HG02970 (cell line): ENCODE data around the gene HBD.

Experiments
- ATAC-seq: cut with Tn5 transposase; IDR thresholded peaks from one replicate; pipeline ENCODE4 v1.9.1; 2021; ENCODE audit warnings: mild to moderate bottlenecking, moderate library complexity, moderate number of reproducible peaks; ENCODE audit not compliant: unreplicated experiment, low FRiP score

Gene HBD

DNA sequence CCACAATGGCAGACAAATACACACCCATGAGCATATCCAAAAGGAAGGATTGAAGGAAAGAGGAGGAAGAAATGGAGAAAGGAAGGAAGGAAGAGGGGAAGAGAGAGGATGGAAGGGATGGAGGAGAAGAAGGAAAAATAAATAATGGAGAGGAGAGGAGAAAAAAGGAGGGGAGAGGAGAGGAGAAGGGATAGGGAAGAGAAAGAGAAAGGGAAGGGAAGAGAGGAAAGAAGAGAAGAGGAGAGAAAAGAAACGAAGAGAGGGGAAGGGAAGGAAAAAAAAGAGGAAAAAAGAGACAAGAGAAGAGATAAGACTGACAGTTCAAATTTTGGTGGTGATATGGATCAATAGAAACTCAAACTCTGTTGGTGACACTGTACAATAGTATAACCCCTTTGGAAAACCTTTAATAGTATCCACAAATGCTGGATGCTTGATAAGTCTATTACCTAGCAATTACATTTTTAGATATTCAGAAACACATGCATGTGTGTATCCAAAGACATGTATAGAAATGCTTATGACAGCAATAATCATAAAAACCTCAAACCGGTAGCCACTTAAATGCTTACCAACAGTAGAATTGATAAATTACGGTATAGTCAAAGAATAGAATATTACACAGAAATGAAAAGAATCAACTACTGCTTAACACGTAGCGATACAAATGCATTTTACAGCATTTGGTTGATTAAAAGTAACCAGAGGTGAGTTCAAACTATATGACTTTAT is 1.2 kb upstream of the HBD start:
- no peak for ATAC-seq

DNA sequence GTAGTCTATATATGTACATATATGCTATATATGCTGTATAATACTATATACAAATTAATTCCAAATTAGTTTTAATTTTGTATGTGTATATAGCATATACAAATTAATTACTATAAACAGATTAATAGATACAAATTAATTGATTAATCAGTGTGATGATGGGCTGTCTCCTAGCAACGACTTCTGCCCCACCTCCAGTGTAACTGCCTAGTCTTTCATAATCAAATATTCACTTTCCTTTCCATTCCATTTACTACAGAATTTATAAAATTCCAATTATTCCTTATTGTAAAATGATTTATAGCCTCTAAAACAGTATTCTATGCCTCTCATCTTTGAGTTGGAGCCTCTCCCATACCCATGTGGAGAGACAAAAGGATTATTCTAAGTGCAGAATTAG is 976 bp downstream of the HBD start:
- no peak for ATAC-seq

DNA sequence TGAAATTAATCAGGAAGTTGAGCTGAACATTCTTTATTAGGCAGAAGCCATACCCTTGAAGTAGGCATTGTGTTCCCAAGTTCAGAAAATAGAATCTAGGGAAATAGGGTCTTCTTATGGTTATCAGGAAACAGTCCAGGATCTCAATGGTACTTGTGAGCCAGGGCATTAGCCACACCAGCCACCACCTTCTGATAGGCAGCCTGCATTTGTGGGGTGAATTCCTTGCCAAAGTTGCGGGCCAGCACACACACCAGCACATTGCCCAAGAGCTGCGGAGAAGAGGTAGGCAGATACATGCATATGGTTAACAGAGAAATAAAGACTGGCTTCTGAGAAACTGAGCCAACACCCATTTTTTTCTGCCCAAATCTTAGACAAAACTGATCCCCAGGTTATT is 1.5 kb downstream of the HBD start:
- ATAC-seq = no peak

DNA sequence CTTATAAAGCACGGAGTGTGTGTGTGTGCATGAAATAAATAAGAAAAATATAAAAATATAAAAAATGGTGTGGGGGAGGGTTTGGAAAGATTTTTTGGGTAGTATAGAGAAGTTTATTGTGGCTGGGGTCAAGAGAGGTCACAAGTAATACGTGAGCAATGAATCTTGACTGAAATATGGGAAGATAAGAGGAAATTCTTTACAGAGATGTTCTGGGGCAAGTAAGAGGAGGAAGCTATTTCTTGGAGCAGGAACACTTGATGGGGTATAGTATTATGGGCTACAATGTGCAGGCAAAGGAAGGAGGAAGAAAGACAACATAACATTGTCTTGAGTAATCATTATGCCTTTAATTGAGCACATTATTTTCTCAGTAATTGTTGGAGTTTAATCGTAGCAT is 2.1 kb downstream of the HBD start:
- no peak for ATAC-seq

DNA sequence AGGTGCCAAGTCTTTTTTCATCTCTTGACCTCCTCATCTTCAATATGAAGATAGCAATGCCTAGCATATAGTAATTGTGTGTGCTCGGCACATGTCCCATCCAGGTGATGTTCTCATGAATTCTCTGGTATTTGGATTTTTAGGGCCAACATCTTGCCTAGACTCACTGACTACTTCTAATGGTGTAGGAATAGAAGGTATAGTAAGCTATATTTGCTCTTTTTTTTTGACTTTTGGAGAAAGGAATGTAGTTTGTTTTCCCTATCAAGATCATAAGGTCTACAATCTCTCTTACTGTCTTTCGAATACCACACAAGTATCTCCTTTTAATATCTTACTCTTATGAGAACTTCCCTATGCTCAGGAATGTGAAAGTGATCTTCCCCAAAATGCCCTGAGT is 3.2 kb downstream of the HBD start:
- no peak for ATAC-seq

DNA sequence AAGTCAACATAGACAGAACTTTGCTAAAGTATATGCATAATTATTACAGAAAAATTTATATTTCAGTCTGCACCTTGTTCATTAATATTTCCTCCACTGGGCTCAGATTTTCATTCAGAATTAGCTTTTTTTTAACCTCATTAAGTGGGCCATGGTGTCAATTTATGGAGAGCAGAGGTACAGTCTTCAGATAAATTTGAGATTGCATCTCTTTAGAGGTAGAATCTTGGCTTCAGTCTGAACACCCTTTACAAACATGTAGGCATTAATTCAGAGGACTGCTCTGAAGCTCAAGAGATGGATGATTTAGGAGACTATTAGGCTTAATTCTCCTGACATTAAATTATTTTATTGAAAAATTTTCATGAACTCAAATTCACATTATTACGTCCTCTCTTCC is 4.0 kb downstream of the HBD start:
- ATAC-seq = no peak

DNA sequence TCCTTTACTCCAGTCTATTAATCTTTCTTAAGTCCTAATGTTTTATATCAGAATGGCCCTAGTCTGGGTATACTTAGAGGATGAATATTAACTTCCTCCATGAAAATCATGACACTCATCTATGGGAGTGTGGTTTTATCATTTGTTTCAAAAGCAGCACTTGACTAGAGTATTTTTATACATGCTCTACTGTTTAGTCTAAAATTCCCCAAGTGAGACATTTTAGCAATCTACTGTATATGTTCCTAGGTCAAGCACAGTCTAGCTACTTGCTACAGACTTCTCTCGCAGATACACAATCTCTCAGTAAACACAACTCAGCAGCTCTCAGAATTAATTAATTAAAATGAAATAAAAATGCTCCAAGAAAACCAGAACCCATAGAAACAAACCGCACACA is 4.5 kb downstream of the HBD start:
- ATAC-seq = no peak

DNA sequence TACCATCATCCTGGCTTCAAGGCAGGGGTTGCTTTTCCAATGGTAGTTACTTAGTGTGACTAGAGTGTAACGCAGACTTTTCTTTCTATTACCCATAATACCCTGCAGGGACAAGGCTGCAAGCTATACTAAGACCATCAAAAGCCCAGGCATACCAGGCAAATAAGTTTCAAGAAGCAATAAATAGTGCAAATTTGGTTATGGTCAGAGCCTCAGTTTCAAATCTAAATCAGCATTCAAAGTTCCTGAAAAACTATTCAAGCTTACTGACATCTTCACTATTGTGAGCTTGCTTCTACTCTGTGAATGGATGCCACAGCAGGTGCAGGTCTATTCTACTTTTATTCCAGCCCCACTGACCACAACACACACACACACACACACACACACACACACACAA is 4.9 kb downstream of the HBD start:
- no peak for ATAC-seq

DNA sequence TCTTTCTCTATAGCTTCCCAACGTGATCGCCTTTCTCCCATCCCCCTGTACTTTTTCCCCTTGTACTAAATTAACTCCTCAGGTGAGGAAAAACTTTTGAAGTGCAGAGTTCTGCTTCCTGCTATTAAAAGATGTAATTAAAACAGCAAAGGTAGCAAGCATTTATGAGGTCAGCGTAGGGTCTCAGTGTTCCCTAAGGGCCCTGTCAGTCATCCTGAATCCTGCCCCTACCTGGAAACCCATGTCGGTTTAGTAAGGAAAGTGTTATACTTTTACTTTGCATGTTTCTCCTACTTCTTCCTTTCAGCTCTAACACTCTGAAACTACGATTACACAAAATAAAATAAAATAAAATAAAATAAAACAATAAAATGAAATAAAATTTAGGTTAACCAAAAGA is 6.2 kb downstream of the HBD start:
- ATAC-seq = no peak

DNA sequence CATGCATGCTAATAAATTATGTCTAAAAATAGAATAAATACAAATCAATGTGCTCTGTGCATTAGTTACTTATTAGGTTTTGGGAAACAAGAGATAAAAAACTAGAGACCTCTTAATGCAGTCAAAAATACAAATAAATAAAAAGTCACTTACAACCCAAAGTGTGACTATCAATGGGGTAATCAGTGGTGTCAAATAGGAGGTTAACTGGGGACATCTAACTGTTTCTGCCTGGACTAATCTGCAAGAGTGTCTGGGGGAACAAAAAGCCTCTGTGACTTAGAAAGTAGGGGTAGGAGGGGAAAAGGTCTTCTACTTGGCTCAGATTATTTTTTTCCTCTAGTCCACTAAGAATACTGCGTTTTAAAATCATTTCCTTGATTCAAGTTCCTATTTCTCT is 6.6 kb downstream of the HBD start:
- ATAC-seq = no peak

DNA sequence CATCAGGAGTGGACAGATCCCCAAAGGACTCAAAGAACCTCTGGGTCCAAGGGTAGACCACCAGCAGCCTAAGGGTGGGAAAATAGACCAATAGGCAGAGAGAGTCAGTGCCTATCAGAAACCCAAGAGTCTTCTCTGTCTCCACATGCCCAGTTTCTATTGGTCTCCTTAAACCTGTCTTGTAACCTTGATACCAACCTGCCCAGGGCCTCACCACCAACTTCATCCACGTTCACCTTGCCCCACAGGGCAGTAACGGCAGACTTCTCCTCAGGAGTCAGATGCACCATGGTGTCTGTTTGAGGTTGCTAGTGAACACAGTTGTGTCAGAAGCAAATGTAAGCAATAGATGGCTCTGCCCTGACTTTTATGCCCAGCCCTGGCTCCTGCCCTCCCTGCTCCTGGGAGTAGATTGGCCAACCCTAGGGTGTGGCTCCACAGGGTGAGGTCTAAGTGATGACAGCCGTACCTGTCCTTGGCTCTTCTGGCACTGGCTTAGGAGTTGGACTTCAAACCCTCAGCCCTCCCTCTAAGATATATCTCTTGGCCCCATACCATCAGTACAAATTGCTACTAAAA is 7.5 kb downstream of the HBD start, which contains the start of gene HBB:
HBB (minus strand) TSS at position 340 of the 579 bp plus-strand sequence; CDS start at position 290, 50 bp downstream.
- ATAC-seq = no peak

DNA sequence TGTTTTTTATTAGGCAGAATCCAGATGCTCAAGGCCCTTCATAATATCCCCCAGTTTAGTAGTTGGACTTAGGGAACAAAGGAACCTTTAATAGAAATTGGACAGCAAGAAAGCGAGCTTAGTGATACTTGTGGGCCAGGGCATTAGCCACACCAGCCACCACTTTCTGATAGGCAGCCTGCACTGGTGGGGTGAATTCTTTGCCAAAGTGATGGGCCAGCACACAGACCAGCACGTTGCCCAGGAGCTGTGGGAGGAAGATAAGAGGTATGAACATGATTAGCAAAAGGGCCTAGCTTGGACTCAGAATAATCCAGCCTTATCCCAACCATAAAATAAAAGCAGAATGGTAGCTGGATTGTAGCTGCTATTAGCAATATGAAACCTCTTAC is 8.8 kb downstream of the HBD start:
- ATAC-seq = no peak

DNA sequence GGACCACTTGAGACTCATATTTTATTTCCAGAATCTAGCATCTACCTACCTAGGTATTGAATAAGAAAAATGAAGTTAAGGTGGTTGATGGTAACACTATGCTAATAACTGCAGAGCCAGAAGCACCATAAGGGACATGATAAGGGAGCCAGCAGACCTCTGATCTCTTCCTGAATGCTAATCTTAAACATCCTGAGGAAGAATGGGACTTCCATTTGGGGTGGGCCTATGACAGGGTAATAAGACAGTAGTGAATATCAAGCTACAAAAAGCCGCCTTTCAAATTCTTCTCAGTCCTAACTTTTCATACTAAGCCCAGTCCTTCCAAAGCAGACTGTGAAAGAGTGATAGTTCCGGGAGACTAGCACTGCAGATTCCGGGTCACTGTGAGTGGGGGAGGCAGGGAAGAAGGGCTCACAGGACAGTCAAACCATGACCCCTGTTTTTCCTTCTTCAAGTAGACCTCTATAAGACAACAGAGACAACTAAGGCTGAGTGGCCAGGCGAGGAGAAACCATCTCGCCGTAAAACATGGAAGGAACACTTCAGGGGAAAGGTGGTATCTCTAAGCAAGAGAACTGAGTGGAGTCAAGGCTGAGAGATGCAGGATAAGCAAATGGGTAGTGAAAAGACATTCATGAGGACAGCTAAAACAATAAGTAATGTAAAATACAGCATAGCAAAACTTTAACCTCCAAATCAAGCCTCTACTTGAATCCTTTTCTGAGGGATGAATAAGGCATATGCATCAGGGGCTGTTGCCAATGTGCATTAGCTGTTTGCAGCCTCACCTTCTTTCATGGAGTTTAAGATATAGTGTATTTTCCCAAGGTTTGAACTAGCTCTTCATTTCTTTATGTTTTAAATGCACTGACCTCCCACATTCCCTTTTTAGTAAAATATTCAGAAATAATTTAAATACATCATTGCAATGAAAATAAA is 9.5 kb downstream of the HBD start:
- ATAC-seq = no peak

DNA sequence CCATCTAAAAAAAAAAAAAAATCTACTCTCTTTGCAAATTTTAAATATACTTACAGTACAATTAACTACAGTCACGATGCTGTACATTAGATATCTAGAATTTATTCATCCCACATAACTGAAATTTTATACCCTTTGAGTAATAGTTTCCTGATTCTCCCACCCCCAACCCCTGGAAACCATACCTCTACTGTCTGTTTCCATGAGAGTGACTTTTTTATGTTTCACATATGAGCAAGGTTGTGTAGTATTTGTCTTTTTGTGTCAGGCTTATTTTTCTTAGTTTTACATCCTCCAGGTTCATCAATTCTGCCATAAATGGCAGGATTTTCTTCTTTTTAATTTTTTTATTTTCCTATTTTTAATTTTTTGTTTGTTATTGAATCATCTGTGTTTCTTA is 10.6 kb downstream of the HBD start:
- no peak for ATAC-seq

DNA sequence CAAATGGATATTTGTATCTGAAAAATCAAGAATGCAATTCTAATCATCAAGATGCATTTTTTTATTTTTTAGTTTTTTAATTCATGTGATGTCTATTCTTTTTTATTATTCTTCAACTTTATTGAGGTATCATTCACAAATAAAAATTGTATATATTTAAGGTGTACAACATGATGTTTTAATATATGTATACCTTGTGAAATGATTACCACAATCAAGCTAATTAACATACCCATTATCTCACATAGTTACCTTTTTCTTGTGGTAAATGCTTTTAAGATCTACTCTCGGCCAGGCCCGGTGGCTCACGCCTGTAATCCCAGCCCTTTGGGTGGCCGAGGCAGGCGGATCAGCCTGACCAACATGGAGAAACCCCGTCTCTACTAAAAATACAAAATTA is 11.1 kb downstream of the HBD start:
- ATAC-seq = no peak

DNA sequence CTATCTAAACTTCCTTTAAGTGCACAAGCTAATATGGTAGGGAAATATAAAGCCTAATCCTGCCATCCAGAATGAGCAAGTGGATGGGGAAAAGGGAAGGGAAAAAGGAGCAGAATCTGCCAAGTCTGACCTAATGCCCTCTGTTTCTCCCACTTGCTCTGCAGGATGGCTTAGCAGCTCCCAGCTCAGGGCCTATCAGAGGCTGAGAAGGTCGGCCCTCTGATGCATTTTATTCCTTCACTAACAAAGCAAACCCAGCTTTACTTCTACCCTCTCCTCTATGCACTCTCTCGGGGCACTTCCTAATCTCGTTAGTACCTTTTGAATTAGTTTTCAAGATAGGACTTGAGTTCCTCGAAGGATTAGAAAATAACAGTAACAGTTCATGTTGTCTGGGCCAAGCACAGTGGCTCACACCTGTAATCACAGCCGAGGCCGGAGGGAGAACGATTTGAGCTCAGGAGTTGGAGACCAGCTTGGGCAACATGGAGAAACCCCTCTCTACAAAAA is 23.9 kb downstream of the HBD start:
- no peak for ATAC-seq

DNA sequence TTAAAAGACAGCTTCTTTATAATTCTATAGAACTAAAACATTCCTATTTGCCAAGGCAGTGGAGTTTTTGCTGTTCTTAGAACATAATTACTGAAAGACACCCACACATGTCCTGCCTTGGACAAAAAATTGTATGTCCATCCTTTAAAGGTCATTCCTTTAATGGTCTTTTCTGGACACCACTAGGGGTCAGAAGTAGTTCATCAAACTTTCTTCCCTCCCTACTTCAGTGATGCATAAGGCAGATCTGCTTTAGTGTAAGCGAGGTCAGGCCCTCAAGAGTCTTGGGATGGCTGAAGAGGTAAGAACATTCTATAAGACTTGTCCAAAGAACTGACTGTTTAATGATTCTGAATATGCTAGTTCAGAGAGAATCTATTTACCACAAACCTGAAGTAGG is 29.5 kb downstream of the HBD start:
- ATAC-seq = no peak

DNA sequence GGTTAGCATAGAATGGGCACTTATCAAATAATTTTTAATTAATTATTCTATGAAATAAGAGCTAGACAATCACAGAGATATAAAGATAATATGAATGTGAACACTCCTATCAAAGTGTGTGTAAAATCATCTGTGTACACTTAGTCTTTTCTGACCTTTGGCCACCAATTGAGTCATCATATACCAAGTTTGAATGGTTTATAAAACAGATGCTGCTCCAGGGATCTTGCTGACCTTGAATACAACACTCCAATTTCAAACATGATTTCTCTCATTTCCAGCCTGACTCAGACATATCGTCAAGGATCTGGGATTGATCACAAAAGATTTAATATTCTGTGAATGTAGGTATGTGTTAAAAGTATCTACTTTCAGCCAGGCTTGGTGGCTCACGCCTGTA is 30.9 kb downstream of the HBD start:
- ATAC-seq = no peak

DNA sequence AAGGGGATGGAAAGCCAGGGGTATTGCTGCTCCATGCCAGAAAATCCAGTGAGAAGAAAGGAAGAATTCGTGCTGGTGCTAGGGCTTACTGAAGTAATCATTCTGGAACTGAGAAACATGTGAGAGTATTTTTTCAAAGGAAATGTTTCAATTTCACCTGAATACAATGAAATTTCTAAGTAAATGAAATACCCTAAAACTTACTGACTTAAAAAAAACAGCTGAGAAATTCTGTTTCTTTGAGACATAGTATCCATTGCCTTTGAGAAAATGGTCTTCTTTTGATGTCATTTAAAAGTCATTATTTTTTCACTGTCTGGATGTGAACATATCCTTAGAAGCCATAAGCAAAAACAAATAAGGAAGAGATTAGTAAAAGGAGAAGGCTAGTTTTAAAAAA is 33.7 kb downstream of the HBD start, which contains the start of gene OR51V1:
OR51V1 (minus strand) TSS at position 101 of the 400 bp plus-strand sequence; CDS start at position 101, 0 bp downstream.
- ATAC-seq = no peak

DNA sequence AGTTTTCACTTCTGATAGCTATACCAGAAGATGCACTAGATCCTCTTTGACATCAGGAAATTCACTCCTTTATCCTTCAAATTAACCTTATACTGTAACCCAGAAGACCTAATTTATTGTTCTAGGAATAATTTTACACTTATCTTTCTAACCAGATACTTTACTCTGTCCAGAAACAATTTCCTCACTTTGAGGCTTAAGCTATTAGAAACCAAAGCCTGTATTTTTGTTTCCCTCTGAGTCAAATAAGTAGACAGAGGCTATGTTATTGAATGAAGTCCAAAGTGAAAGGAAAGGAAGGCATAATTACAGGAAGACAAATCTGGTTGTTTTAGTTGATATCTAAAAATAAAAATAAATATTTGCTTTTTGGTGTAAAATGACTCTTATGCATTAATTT is 36.0 kb downstream of the HBD start:
- ATAC-seq = no peak

DNA sequence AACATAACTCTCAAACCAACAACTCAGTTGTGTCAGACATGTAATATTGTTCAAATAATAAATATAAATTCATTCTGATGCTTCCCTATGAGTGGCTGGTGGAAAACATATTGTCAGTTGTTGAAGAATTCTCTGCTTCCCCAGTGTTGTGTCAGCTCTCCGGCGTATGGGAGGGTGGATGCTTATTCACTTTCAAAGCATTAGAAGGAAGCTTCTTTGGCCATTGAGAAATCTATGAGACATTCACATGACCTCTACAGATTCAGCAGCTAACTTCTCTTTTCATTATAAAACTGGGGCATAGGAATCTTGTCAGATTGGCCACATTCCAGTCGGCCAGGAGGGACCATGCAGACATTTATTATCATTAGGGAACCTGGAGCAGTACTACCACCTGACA is 36.7 kb downstream of the HBD start:
- ATAC-seq = no peak
